BLaER1 treated with 17β-estradiol and CSF1 and Interleukin-3, amounts not matched to agents 10 nM and 100 nM (cell line): ENCODE measurements around the gene NGEF.
A peak's percentile ranks its signal among the peaks of the same experiment; 100 is the strongest.

Experiments
- H3K27ac ChIP-seq, 11 experiments: shearing (Covaris generic); formaldehyde crosslinking; 2 replicates each; pipeline ENCODE4 v1.8.1; 2022
- H3K27me3 ChIP-seq, 11 experiments: shearing (Covaris generic); formaldehyde crosslinking; 2 replicates each; pipeline ENCODE4 v1.8.1; 2022
- H3K36me3 ChIP-seq, 11 experiments: shearing (Covaris generic); formaldehyde crosslinking; 2 replicates each; pipeline ENCODE4 v1.8.1; 2022
- H3K4me1 ChIP-seq, 10 experiments: shearing (Covaris generic); formaldehyde crosslinking; 2 replicates each; pipeline ENCODE4 v1.8.1; 2022
- H3K4me2 ChIP-seq, 11 experiments: shearing (Covaris generic); formaldehyde crosslinking; 2 replicates each; pipeline ENCODE4 v1.8.1; 2022
- H3K4me3 ChIP-seq, 10 experiments: shearing (Covaris generic); formaldehyde crosslinking; 2 replicates each; pipeline ENCODE4 v1.8.1; 2022
- H3K9ac ChIP-seq, 11 experiments: shearing (Covaris generic); formaldehyde crosslinking; 2 replicates each; pipeline ENCODE4 v1.8.1; 2022
- H3K9me3 ChIP-seq, 11 experiments: shearing (Covaris generic); formaldehyde crosslinking; replicated peaks in 1 of 11; 2 replicates each; pipeline ENCODE4 v1.8.1; 2022
- H4K20me1 ChIP-seq, 11 experiments: shearing (Covaris generic); formaldehyde crosslinking; 2 replicates each; pipeline ENCODE4 v1.8.1; 2022
- Cebpa-rat ChIP-seq, 11 experiments: shearing (Covaris generic); IDR thresholded peaks; 2 replicates each; pipeline ENCODE4 v1.8.1; 2022

NGEF gene

GRCh38 chr2:233017947-233018346 lies 4.9 kb upstream of the NGEF start:
- no peak for TF ChIP-seq Cebpa-rat (IDR thresholded peaks at IDR 0.05)
- H3K4me2 ChIP-seq, result no peak overlapping the region
- H4K20me1 ChIP-seq, result no peaks in the 10 kb centered on the region
- no peaks in the 10 kb centered on the region for H3K36me3 ChIP-seq
- H3K4me3 ChIP-seq, result no peak overlapping the region
- peaks cover 0 to 17% (median 10%) of the 10 kb centered on the region in 11 experiments; a peak in 14 of 22 replicates for H3K9me3 ChIP-seq
- H3K9ac ChIP-seq, result no peak overlapping the region
- peaks cover 0 to 3% (median 2%) of the 10 kb centered on the region in 10 experiments; a peak in 10 of 20 replicates for H3K4me1 ChIP-seq
- no peak overlapping the region for H3K27ac ChIP-seq
- no peaks in the 10 kb centered on the region for H3K27me3 ChIP-seq

DNA sequence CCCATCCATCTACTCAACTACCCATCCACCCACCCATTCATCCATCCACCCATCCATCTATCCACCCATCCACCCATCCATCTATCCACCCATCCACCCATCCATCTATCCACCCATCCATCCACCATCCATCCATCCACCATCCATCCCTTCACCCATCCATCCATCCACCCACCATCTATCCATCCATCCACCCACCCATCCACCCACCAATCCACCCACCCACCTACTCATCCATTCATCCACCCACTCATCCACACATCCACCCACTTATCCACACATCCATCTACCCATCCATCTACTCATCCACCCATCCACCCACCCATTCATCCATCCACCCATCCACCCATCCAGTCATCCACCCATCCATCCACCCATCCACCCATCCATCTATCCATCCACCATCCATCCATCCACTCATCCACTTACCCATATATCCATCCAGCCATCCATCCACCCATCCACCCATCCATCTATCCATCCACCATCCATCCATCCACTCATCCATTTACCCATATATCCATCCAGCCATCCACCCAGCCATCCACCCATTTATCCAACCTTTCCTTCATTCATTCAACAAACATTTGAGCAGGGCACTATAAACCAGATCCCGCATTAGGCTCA lies 2.1 kb upstream of the NGEF start:
- TF ChIP-seq Cebpa-rat (IDR thresholded peaks at IDR 0.05), result no peak
- H4K20me1 ChIP-seq, result peaks cover 0 to 13% (median 0%) of the 10 kb centered on the region in 11 experiments; a peak in 1 of 22 replicates
- no peak overlapping the region for H3K9ac ChIP-seq
- no peak overlapping the region for H3K27ac ChIP-seq
- no peaks in the 10 kb centered on the region for H3K36me3 ChIP-seq
- H3K27me3 ChIP-seq, result no peaks in the 10 kb centered on the region
- no peak overlapping the region for H3K4me2 ChIP-seq
- H3K4me1 ChIP-seq, result peaks cover 26 to 31% (median 28%) of the 10 kb centered on the region in 10 experiments
- H3K9me3 ChIP-seq, result peaks cover 0 to 17% (median 10%) of the 10 kb centered on the region in 11 experiments; a peak in 14 of 22 replicates
- no peak overlapping the region for H3K4me3 ChIP-seq

GRCh38 chr2:233013650-233014049 lies 594 bp upstream of the NGEF start:
- Histone ChIP-seq H3K9ac (no peak overlapping the region), H3K4me3 (no peak overlapping the region), H3K36me3 (no peaks in the 10 kb centered on the region), H3K9me3 (peaks cover 0 to 17% (median 10%) of the 10 kb centered on the region in 11 experiments; a peak in 14 of 22 replicates), H3K27me3 (no peaks in the 10 kb centered on the region), H3K27ac (no peak overlapping the region), H3K4me1 (peaks cover 26 to 33% (median 29%) of the 10 kb centered on the region in 10 experiments), H4K20me1 (peaks cover 0 to 13% (median 0%) of the 10 kb centered on the region in 11 experiments; a peak in 1 of 22 replicates), H3K4me2 (no peak overlapping the region)
- no peak for TF ChIP-seq Cebpa-rat (IDR thresholded peaks at IDR 0.05)

- H3K27ac ChIP-seq, result peak overlapping the region in 10 of 11 experiments; percentile 2 to 60 (median 41); a peak in 18 of 22 replicates
- H3K4me1 ChIP-seq, result peaks cover 26 to 33% (median 29%) of the 10 kb centered on the region in 10 experiments
- H3K9me3 ChIP-seq, result peaks cover 0 to 5% (median under 1%) of the 10 kb centered on the region in 11 experiments; a peak in 5 of 22 replicates
- peak overlapping the region; percentile 67 to 92 (median 82) for H3K4me2 ChIP-seq
- no peaks in the 10 kb centered on the region for H3K36me3 ChIP-seq
- H3K9ac ChIP-seq, result peak overlapping the region in 5 of 11 experiments; percentile 4 to 38 (median 27); a peak in 3 of 22 replicates
- no peak for TF ChIP-seq Cebpa-rat (IDR thresholded peaks at IDR 0.05)
- H3K4me3 ChIP-seq, result 0 out of 20 replicates have a peak overlapping the region, but pooled peaks of 1 of the 10 experiments have one; percentile 23
- no peaks in the 10 kb centered on the region for H3K27me3 ChIP-seq
- H4K20me1 ChIP-seq, result peaks cover 0 to 13% (median 0%) of the 10 kb centered on the region in 11 experiments; a peak in 1 of 22 replicates
Measured at GRCh38 chr2:233012301-233012971, 620 bp downstream of the NGEF start.

DNA sequence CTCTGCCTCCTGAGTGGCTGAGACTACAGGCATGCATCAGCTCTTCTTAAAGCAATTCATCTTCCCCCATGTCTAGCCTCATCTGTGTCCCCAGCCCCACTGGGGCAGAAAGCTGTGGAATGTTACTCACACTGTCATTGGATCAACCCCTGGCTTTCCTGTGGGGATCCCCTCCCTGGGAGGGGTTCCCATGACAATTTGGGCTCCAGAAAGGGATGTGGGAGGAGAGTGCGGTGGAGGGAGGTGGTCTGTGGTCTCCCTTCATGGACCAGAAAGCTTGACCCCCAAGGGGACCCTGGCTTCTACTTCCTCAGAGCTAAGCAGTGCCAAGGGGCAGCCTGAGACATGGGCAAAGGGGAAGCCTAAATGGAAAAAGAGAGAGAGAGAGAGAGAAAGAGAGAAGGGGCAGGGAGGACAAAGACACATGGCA lies 1.3 kb downstream of the NGEF start:
- no peak for TF ChIP-seq Cebpa-rat (IDR thresholded peaks at IDR 0.05)
- Histone ChIP-seq H3K27me3 (no peaks in the 10 kb centered on the region), H3K4me1 (peaks cover 26 to 33% (median 29%) of the 10 kb centered on the region in 10 experiments), H3K36me3 (no peaks in the 10 kb centered on the region), H3K4me2 (peak overlapping the region; percentile 67 to 92 (median 82)), H3K9me3 (no peaks in the 10 kb centered on the region), H4K20me1 (peaks cover 0 to 13% (median 0%) of the 10 kb centered on the region in 11 experiments; a peak in 1 of 22 replicates), H3K9ac (peak overlapping the region in 4 of 11 experiments; percentile 4 to 38 (median 20); a peak in 3 of 22 replicates), H3K4me3 (peak overlapping the region in 1 of 10 experiments; percentile 21; a peak in 1 of 20 replicates), H3K27ac (peak overlapping the region in 9 of 11 experiments; percentile 10 to 60 (median 44); a peak in 17 of 22 replicates)

GRCh38 chr2:233011268-233011650 lies 1.8 kb downstream of the NGEF start:
- Histone ChIP-seq H3K27me3 (no peaks in the 10 kb centered on the region), H3K4me2 (peak overlapping the region; percentile 67 to 92 (median 82)), H3K36me3 (no peaks in the 10 kb centered on the region), H3K27ac (peak overlapping the region in 6 of 11 experiments; percentile 10 to 60 (median 44); a peak in 7 of 22 replicates), H3K9me3 (no peaks in the 10 kb centered on the region), H3K4me1 (peaks cover 26 to 33% (median 29%) of the 10 kb centered on the region in 10 experiments), H3K9ac (peak overlapping the region in 2 of 11 experiments; percentile 6 to 13; a peak in 3 of 22 replicates), H3K4me3 (peak overlapping the region in 1 of 10 experiments; percentile 21; a peak in 1 of 20 replicates), H4K20me1 (peaks cover 0 to 13% (median 0%) of the 10 kb centered on the region in 11 experiments; a peak in 1 of 22 replicates)
- TF ChIP-seq Cebpa-rat (IDR thresholded peaks at IDR 0.05), result no peak

DNA sequence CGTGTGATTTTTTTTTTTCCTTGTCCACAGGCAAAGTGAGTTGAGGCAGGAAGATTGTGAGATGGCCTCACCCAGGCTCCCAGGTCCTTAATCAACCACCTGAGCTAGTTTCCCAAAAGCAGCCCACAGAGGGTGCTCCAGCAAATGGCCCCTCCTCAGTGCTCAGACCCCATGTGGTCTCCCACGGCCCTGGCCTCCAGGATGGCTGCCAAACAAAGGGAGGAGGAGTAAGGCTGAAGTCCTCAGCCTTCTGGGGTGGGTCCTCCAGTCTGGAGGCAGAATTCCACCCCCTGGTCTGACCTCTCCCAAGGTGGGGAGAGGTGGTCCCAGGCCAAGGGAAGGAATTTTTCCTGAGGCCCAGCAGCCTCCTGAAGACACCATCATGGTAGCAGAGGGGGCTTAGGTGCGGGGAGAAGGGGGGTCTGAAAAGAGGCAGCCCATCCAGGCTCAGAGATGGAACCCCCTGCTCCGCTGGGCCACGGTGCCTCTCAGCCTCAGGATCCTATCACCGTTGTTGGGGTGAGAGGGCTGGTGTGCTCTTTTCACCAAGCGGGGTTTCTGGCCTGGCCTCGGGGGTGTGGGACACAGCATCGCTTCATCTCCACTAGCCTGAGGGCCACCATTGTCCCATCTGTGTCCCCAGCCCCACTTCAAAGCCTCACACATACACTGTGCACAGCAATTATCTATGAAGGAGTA lies 2.3 kb downstream of the NGEF start:
- 0 out of 20 replicates have a peak overlapping the region, but pooled peaks of 1 of the 10 experiments have one; percentile 21 for H3K4me3 ChIP-seq
- no peaks in the 10 kb centered on the region for H3K36me3 ChIP-seq
- H3K27ac ChIP-seq, result peak overlapping the region in 4 of 11 experiments; percentile 10 to 47 (median 26); a peak in 5 of 22 replicates
- no peak for TF ChIP-seq Cebpa-rat (IDR thresholded peaks at IDR 0.05)
- H3K4me1 ChIP-seq, result peaks cover 26 to 33% (median 29%) of the 10 kb centered on the region in 10 experiments
- peak overlapping the region in 2 of 11 experiments; percentile 6 to 16; a peak in 3 of 22 replicates for H3K9ac ChIP-seq
- peak overlapping the region; percentile 67 to 92 (median 82) for H3K4me2 ChIP-seq
- peaks cover 0 to 13% (median 0%) of the 10 kb centered on the region in 11 experiments; a peak in 1 of 22 replicates for H4K20me1 ChIP-seq
- H3K9me3 ChIP-seq, result no peaks in the 10 kb centered on the region
- H3K27me3 ChIP-seq, result no peaks in the 10 kb centered on the region

DNA sequence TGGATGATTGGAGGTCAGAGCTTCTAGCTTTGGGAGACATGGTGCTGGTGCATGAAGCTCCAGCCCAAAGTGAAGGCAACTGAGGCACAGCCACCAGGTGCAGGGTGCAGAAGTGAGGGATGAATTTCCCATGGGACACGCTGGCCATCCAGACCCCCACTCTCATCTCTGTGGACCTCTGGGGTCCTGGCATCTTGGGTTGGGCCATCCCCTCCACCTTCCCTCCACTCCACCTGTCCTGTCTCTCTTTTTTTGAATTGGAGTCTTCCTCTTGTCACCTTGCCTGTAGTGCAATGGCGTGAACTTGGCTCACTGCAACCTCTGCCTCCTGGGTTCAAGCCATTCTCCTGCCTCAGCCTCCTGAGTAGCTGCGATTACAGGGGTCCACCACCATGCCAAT lies 3.4 kb downstream of the NGEF start:
- peaks cover 26 to 33% (median 29%) of the 10 kb centered on the region in 10 experiments for H3K4me1 ChIP-seq
- H4K20me1 ChIP-seq, result peaks cover 0 to 13% (median 0%) of the 10 kb centered on the region in 11 experiments; a peak in 1 of 22 replicates
- no peaks in the 10 kb centered on the region for H3K27me3 ChIP-seq
- TF ChIP-seq Cebpa-rat (IDR thresholded peaks at IDR 0.05), result no peak
- no peak overlapping the region for H3K4me2 ChIP-seq
- H3K36me3 ChIP-seq, result no peaks in the 10 kb centered on the region
- H3K27ac ChIP-seq, result no peak overlapping the region
- no peaks in the 10 kb centered on the region for H3K9me3 ChIP-seq
- H3K4me3 ChIP-seq, result no peak overlapping the region
- H3K9ac ChIP-seq, result no peak overlapping the region
